Measurements from ENCODE around the gene ACACA.

DNA sequence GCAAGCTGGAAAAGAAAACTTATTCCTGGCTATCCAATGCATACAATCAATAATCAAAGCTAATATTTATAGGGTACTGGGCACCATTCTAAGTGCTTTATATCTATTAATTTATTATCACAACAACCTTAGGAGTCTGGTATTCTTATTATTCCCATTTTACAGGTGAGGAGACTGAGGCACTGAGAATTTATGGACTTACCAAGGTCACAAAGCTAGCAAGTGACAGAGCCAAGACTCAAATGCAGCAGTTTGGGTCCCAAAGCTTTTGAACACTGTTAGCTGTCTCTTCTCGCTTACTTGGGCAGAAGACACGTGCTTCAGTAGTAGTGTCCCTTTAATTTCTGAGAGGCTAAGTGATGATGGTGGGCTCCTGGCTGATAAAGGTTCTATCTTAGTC lies 305.3 kb downstream of the ACACA start:
- TF ChIP-seq CTCF (IDR thresholded peaks at IDR 0.05), result no peak
- TF ChIP-seq POLR2AphosphoS5 (IDR thresholded peaks at IDR 0.05), result no peak
- no peak for TF ChIP-seq EP300 (IDR thresholded peaks at IDR 0.05)

All from suprapubic skin (tissue), 4 donors.